Stimulated activated CD4-positive, alpha-beta T cell treated with anti-CD3 and anti-CD28 coated beads, Interleukin-12 subunit alpha, Interleukin-12 subunit beta, amount 100 ng/mL, for 24 hours (primary cell): ENCODE results near the gene RASSF8.
"Not testable (repeated sequence)": the region's sequence is repeated elsewhere in the genome, so short reads cannot be mapped to it uniquely, and the experiment has no call there.

Experiments
- DNase-seq, 2 experiments: peaks; one replicate each; pipeline ENCODE4 v3.0.0-alpha.2; 2020; ENCODE audit warnings: low read depth in 2 of 2

The RASSF8 gene

GRCh38 chr12:26029736-26030022, 71.2 kb downstream of the RASSF8 start:
- no peak for DNase-seq

DNA sequence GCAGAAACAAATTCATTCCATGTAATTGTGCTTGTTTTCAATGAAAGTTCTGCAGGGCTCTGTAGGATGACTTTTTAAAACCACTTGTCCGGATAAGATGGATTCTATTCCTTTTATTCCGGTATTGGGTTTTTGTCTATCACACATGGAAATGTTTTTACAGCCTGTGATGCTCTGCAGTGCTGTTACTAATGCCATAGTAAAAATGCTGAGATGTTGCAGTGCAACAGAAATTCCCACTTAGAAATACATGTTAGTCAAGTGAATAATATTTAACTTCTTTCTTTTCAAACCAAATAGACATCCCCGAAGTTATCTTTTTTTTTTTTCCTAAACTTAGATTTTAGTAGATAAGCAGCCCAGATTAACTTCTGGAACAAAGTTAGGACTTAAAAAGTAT, 71.9 kb downstream of the RASSF8 start:
- no peak for DNase-seq

GRCh38 chr12:26031318-26031717, 72.8 kb downstream of the RASSF8 start:
- DNase-seq, result no peak

GRCh38 chr12:26031827-26032226, 73.3 kb downstream of the RASSF8 start:
- DNase-seq, result no peak

DNA sequence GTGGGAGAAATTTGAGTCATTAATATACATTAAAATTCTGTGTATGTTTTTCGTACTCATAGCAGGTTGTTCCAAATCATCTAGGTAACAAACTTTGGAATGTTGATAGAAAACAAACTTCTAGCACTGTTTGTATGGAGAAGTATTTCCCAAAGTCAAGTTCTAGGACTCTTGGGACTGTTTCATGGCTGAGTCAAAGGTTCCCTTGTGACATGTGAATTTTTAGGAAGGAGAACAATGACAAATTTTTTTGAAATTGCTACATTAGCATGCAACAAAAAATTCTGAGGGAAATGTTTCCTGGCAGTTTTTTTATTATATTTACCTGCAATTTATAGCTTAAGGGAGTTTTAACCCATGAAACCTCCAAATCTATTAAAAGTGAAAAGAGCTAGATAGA, 73.8 kb downstream of the RASSF8 start:
- no peak for DNase-seq

GRCh38 chr12:26032719-26033241, 74.3 kb downstream of the RASSF8 start:
- no peak for DNase-seq

- DNase-seq, result no peak
Observed at GRCh38 chr12:26034371-26035142, 76.1 kb downstream of the RASSF8 start.

- DNase-seq, result no peak
Observed at GRCh38 chr12:26036877-26037276, 78.4 kb downstream of the RASSF8 start.

DNA sequence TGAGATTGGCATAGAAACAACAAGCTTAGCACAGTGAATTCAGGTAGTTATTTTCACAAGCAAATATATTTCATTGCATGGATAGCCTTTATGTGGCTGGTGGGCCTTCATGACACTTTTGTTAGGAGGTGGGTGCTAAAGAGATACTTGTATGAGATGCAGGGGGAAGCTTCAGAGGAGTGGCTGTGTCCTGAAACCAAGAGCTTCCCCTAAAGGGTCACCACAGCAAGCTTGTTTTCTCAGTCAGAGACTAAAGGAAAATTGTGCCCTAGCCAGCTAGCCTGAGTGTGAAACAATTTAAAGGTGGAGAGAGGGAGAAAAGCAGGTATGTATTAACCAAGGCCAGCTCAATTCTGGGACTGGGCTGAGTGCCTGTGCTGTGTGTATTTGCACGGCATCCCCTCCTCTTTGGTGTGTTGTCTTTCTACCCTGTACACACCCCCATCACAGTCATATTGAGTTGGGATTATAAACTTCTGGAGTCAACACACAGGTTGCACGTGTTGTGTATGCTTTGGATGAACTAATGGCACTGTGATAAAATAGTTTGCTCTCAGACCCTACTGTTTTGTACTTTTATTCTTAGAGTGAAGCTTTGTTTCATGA, 79.2 kb downstream of the RASSF8 start:
- DNase-seq, result no peak

GRCh38 chr12:26042645-26043044, 84.2 kb downstream of the RASSF8 start:
- DNase-seq, result no peak

- DNase-seq, result no peak
Observed at GRCh38 chr12:26043135-26044006, 84.9 kb downstream of the RASSF8 start.

DNA sequence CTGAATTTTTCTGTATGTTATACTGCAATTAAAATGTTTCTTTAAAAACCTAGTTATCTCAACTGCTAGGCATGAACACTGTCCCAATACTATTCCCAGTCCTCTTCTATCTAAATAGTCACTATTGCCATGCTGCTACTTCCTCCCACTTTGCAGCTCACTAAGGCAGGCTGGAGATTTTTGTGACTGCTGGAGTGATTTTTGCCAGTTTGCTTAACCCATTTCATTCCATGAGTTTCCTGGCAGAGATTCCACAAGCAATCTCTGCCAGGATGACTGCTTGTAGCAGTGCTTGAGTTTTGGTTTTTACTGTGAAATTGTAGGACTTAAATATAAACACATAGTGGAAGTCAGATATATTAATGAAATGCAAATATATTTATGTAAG, 85.5 kb downstream of the RASSF8 start:
- DNase-seq, result no peak

GRCh38 chr12:26044592-26044991, 86.1 kb downstream of the RASSF8 start:
- DNase-seq, result no peak

- DNase-seq, result no peak
Observed at GRCh38 chr12:26046203-26046602, 87.7 kb downstream of the RASSF8 start.

DNA sequence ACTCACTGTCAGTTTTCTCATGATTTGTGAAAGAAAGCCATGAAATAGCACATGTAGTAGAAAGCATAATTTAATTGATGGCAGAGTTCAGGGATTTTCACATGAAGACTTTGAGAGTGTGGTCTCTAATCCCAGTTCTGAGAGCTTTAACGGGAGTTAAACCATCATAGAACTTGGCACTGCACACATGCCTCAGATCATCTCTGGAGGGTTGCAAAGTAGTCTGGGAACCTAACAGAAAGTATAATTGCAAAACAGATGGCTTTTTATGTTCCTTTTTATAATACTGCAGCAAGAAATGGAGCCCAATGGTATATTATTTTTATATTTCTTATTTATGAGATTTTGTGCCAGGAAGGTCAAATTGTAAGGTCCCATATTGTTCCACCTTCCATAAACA, 88.4 kb downstream of the RASSF8 start:
- no peak for DNase-seq

GRCh38 chr12:26047401-26048226, 89.1 kb downstream of the RASSF8 start:
- DNase-seq, result no peak

- no peak for DNase-seq
Observed at GRCh38 chr12:26052652-26053051, 94.2 kb downstream of the RASSF8 start.

DNA sequence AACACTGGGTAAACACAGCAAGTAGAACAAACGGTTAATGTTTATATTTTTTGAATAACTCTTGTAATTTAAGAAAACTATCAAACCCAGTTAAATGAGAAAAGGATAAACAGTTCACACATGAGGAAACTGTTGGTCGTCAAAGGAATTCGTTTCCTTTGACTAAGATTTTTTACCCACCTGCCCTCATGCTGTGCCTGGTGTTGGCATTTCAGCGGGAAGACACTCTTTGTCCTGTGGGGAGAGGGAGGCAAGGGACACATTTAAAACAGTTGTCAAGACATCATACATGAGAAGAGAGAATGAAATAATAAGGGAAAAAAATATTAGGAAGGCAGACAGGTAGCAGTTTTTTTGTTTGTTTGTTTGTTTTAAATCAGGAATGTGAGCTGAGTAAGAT, 95.9 kb downstream of the RASSF8 start:
- no peak for DNase-seq

GRCh38 chr12:26055087-26055486, 96.6 kb downstream of the RASSF8 start:
- no peak for DNase-seq

GRCh38 chr12:26056335-26056734, 97.9 kb downstream of the RASSF8 start:
- DNase-seq, result no peak

GRCh38 chr12:26057271-26057670, 98.8 kb downstream of the RASSF8 start:
- not testable (repeated sequence) for DNase-seq

DNA sequence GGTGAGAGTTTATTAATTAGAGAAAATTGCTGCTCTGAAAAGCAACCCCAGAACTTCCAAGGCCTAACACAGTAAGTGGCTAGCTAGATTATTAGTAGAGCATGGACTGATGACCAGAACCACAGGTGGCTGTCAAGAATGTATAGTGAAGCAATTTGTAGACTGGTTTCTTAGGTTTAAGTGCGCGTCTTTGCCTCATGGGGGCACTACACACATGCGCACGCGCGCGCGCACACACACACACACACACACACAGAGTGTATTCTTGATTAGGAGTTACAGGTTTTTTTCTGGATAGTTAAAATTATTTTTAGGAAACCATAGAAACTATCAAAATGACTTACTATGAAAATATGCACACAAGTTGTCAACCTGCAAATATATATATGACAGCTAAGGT, 99.8 kb downstream of the RASSF8 start:
- no peak for DNase-seq
